KMS-11 (cell line): ENCODE results near the gene MACROD1.

Source experiments
- H2AFZ ChIP-seq: fragments of 200-600 bp; sonication (generic); 2 replicates; pipeline ENCODE4 v1.6.1; 2016; ENCODE audit warnings: antibody characterized with exemption, mixed run types, low read depth
- H3K27ac ChIP-seq: fragments of 200-600 bp; sonication (generic); 2 replicates; pipeline ENCODE4 v1.6.1; 2016; ENCODE audit warnings: mild to moderate bottlenecking, mixed run types
- H3K27me3 ChIP-seq: fragments of 200-600 bp; sonication (generic); 2 replicates; pipeline ENCODE4 v1.6.1; 2017; ENCODE audit warnings: mild to moderate bottlenecking, low read depth, mixed run types, moderate library complexity; ENCODE audit not compliant: insufficient read depth
- H3K36me3 ChIP-seq: fragments of 200-600 bp; sonication (generic); 2 replicates; pipeline ENCODE4 v1.6.1; 2017; ENCODE audit warnings: mild to moderate bottlenecking, mixed run types; ENCODE audit not compliant: insufficient read depth
- H3K4me1 ChIP-seq: fragments of 200-600 bp; sonication (generic); 2 replicates; pipeline ENCODE4 v1.6.1; 2016; ENCODE audit warnings: mild to moderate bottlenecking, low read depth, mixed run types; ENCODE audit not compliant: poor library complexity, severe bottlenecking
- H3K4me2 ChIP-seq: fragments of 200-600 bp; sonication (generic); 2 replicates; pipeline ENCODE4 v1.7.0; 2016; ENCODE audit warnings: mild to moderate bottlenecking, mixed run types
- H3K4me3 ChIP-seq: fragments of 200-600 bp; sonication (generic); IDR thresholded peaks from 2 replicates; pipeline ENCODE4 v1.6.1; 2017; ENCODE audit warnings: low read depth, low read length, mixed read lengths; ENCODE audit not compliant: insufficient read depth
- H3K79me2 ChIP-seq: fragments of 200-600 bp; sonication (generic); 2 replicates; pipeline ENCODE4 v1.6.1; 2016; ENCODE audit warnings: low read depth, mixed run types; ENCODE audit not compliant: insufficient read depth
- H3K9ac ChIP-seq: fragments of 200-600 bp; sonication (generic); 2 replicates; pipeline ENCODE4 v1.6.1; 2016; ENCODE audit warnings: mild to moderate bottlenecking, mixed run types
- H4K20me1 ChIP-seq: fragments of 200-600 bp; sonication (generic); 2 replicates; pipeline ENCODE4 v1.6.1; 2016; ENCODE audit warnings: mild to moderate bottlenecking, mixed run types; ENCODE audit not compliant: insufficient read depth
- CTCF ChIP-seq: fragments of 200-600 bp; sonication (generic); conservative IDR thresholded peaks from 2 replicates; pipeline ENCODE4 v1.6.1; 2017; ENCODE audit warnings: low read depth, mild to moderate bottlenecking, antibody characterized with exemption, low read length, moderate library complexity, mixed read lengths

MACROD1 gene

GRCh38 chr11:64089915-64090805 is 75.8 kb downstream of the MACROD1 start:
- Histone ChIP-seq H4K20me1 (no peaks in the 10 kb centered on the region), H2AFZ (no peak overlapping the region), H3K79me2 (no peaks in the 10 kb centered on the region), H3K27ac (no peak overlapping the region), H3K36me3 (no peaks in the 10 kb centered on the region), H3K27me3 (no peaks in the 10 kb centered on the region), H3K4me2 (no peak overlapping the region), H3K4me1 (peaks cover 7% of the 10 kb centered on the region), H3K9ac (no peak overlapping the region), H3K4me3 (no peak overlapping the region)
- TF ChIP-seq CTCF, result no peak

- no peaks in the 10 kb centered on the region for H3K36me3 ChIP-seq
- no peaks in the 10 kb centered on the region for H3K27me3 ChIP-seq
- TF ChIP-seq CTCF, result no peak
- H3K4me2 ChIP-seq, result no peak overlapping the region
- H3K79me2 ChIP-seq, result no peaks in the 10 kb centered on the region
- H3K9ac ChIP-seq, result no peak overlapping the region
- H3K4me3 ChIP-seq, result no peak overlapping the region
- H3K4me1 ChIP-seq, result peaks cover 7% of the 10 kb centered on the region
- no peak overlapping the region for H3K27ac ChIP-seq
- no peak overlapping the region for H2AFZ ChIP-seq
- H4K20me1 ChIP-seq, result no peaks in the 10 kb centered on the region
Measured at GRCh38 chr11:64089493-64089892, 76.4 kb downstream of the MACROD1 start.

- no peak for TF ChIP-seq CTCF
- Histone ChIP-seq H4K20me1 (no peaks in the 10 kb centered on the region), H3K4me1 (peaks cover 7% of the 10 kb centered on the region), H3K36me3 (no peaks in the 10 kb centered on the region), H3K79me2 (no peaks in the 10 kb centered on the region), H3K9ac (no peak overlapping the region), H3K4me2 (no peak overlapping the region), H3K27ac (no peak overlapping the region), H3K4me3 (no peak overlapping the region), H3K27me3 (no peaks in the 10 kb centered on the region), H2AFZ (no peak overlapping the region)
Measured at GRCh38 chr11:64089027-64089360, 76.9 kb downstream of the MACROD1 start.

GRCh38 chr11:64088162-64089026 is 77.5 kb downstream of the MACROD1 start:
- Histone ChIP-seq H3K9ac (no peak overlapping the region), H3K4me1 (peaks cover 7% of the 10 kb centered on the region)

More at GRCh38 chr11:64088162-64089026, 77.5 kb downstream of the MACROD1 start:
- H4K20me1 ChIP-seq, result no peaks in the 10 kb centered on the region
- no peak overlapping the region for H2AFZ ChIP-seq
- no peaks in the 10 kb centered on the region for H3K79me2 ChIP-seq
- H3K36me3 ChIP-seq, result no peaks in the 10 kb centered on the region
- H3K27me3 ChIP-seq, result no peaks in the 10 kb centered on the region
- no peak overlapping the region for H3K4me3 ChIP-seq
- no peak overlapping the region for H3K27ac ChIP-seq
- TF ChIP-seq CTCF, result no peak; the same call in 1 of the 2 replicates
- H3K4me2 ChIP-seq, result no peak overlapping the region
